ENCODE data around the gene RALA.

Gene RALA

DNA sequence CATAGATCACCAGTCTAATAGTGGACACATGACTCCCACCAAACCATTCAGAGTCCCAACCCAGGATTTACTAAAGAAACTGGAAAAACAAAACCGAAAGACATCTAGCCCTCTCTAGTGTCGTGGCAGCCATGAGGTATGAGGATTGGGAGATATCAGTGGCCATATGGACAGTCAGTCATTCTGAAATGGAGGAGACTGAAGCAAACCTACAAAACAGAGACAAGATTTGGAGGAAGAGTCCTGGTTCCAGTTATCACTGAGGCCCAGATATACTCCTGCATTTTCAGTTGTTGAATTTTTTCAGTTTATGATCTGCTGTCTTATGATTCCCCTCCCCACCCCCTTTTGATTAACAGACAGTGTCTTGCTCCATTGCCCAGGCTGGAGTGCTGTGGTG lies 9.1 kb upstream of the RALA start:
- no peak for DNase-seq

DNA sequence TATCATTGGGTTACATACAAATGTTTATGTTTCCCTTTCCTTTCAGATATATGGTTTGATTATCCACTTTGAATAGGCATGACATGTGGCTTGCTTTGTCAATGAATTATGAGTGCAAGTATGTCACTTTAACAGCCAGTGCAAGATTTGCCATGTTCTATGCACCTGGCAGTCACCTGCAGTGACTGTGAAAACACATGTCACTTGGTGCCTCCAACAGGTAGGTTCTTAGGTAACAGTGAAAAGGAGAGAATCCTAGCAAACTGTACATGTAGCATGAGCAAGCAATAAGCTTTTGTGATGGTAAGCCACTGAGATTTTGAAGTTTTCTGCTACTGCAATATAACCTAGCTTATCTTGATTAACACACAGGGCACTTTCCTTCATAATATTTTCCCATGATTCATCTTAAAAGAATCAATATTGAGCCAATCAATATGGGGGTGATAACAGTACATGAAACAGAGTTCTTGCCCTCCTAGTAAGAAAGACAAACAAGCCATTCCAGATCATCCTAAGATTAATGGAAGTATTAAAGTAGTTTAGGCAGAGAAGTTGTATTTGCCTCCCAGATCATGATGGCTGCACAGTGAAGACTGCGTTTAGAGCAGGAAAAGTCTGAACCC lies 7.9 kb upstream of the RALA start:
- no peak for DNase-seq

DNA sequence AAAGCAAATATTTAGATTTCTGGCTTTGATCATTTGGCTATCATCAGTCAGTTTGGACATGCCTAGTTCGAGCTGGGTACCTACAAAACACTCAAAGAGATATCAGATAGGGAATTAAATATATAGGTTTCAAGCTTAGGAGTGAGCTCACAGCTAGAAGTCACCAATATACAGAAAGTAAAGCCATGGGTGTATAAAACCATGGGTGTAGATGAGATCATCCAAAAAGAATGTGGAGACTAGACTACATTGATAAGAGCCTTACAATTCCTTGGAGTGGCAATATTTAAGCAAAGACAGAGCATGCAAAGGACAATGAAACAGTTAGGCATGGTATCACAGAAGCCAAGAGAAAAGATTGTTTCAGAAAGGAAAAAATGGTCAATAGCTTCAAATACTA lies 7.2 kb upstream of the RALA start:
- DNase-seq = no peak

DNA sequence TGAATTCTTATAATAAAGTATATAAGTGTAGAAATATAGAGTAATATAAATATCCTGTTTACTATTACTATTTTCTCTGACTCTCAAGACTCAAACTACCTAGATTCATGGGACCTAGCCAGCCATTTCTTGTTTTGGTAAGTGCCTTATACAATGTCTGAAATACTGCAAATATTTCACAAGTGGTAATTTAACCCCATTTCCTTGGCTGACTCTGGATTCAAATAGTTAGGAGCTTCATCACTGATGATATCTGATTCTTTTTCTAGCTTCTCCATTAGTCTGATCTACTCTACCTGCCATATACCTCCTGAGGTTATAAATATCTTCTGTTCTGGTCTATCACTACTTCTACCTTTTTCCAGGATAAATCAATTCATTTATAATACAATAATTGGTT lies 6.4 kb upstream of the RALA start:
- no peak for DNase-seq

DNA sequence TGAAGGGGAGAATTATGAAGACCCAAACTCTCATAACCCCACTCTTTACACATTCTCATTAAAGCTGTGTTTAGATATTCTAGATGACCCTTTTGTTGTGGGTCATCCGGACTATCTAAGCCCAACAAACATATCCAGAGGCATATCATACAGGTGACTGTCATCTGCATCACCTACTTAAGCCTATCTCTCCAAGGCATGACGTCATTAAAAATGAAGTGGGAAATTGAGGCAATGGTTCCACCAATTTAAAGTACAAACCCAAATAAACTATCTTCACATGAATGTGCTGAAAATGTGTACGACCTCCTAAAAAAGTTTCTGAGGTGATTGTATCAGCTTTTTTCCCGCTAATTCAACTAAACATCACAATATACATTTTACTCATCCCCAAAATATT lies 4.5 kb upstream of the RALA start:
- DNase-seq = no peak

DNA sequence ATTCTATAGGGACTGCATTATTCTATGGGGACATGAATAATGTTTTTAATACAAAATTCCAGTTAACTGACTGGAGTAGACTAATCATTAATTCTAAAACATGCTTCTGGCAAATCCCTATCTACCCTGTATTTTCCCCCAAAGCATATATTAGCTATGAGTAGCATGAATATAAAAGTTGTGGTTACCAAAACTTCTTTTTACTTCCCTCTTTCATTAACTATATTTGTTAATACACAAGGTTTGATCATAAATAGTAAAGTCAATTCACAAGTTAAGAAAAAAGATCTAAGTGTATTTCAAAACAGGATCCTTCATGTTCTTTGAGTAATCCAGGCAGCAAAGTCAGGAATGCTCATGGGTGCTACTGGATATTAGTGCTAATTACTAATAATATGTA lies 2.9 kb upstream of the RALA start:
- DNase-seq = no peak

DNA sequence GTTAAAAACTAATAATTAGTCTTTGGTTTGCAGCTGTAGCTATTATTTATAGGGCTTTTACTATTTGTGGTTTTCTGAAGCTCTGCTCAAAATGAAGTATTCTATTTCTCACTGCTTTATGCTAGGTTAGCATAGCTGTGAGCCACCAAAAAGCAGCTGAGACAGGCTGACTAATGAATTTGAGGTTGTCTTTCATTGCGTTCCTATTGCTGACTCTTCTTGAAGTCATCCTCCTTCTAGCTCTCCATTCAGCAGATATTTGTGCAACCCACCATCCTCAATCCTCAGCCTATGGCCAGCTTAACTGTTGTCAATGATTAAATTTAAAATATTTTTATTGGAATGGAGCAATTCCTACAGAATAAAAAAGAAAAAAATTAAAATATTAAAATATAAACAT lies 2.1 kb upstream of the RALA start:
- DNase-seq = no peak

DNA sequence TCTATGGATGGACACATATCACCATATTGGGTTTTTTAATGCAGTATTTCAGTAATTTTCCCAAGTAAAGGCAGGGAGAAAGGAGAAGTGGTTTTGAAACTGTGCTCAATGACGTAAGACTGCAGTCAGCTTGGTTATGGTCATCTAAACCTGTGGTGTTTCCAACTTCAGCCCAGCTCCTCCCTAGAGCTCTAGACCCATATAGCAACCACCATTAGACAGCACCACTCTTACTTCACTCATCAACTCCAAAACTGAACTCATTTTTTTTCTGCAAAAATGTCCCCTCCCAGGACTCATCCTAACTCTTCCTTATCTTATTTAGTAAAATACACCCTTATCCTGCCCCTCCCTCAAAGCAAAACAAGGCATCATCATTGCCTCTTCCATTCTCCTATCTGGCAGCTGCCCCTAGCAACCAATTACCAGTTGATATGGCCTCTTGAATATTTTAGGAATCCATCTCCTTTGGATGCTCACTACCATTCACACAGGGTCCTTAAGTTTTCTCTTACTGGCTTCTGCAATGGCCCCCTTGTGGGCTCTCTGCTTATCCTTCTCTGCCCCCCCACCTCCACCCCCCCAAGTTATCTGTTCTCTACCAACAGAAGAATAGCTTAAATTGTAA lies 1.5 kb upstream of the RALA start:
- no peak for DNase-seq

DNA sequence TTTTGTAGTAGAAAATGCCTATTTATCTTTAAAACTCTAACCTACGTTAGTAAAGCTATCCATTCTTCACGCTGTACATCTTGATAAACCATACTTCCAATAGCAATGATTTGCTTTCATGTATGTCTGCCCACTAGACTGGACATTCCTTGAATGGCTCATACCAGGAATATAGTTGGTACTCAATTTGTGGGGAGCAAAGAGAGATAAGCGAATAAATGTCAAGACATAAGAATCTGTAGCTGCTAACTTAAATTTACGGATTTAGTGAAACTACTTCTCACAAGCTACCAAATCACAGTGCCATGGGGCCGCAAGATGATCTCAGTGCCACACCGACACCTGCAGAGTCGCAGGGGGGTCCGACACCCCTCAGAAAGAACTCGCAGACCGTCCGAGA lies 763 bp upstream of the RALA start:
- DNase-seq = no peak

DNA sequence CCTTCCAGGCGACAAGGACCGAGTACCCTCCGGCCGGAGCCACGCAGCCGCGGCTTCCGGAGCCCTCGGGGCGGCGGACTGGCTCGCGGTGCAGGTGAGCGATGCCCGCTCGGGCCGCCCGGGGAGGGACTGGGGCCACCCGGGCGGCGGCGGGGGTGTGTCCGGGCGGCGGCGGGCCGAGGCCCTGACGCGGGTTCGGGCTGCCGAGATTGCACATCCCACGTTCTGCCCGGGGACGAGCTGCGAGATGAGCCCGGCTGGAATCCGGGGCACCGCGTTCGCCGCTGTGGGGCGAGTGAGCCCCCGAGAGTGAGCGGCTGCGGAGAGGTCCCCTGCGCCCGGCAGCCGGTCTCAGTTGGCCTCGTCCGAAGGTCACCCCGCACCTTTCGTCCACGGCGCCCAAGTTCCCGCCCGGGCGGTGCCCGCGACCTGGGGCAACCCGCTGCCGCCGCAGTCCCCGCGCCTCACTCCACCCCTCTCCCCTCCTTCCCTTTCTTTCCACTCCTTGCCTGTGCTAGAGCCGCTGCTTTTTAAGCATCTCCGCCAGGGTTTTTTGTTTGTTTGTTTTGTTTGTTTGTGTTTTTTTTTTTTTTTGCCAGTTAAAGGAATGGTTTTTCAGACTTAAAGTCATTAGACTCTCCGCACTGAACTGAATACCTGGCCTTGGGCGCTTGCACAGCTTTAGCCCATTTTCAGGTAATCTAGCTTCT lies 515 bp downstream of the RALA start:
- no peak for DNase-seq

DNA sequence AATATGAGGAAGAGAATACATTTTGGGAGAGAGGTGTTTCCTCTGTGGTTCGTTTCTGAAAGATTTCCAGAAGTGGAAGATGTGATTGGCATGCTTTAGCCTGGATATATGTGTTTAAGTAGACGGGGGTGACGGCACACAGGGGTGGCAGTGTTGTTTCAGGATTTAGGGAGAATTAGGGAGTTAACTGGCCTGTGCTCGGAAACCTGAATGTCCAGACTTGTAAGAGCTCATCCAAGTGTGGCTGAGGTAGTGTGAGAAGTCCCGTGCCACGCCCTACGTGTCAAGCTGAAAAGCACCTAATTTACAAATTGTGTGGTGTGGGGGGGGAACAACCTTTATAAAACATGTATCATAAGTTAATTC lies 1.1 kb downstream of the RALA start:
- no peak for DNase-seq

DNA sequence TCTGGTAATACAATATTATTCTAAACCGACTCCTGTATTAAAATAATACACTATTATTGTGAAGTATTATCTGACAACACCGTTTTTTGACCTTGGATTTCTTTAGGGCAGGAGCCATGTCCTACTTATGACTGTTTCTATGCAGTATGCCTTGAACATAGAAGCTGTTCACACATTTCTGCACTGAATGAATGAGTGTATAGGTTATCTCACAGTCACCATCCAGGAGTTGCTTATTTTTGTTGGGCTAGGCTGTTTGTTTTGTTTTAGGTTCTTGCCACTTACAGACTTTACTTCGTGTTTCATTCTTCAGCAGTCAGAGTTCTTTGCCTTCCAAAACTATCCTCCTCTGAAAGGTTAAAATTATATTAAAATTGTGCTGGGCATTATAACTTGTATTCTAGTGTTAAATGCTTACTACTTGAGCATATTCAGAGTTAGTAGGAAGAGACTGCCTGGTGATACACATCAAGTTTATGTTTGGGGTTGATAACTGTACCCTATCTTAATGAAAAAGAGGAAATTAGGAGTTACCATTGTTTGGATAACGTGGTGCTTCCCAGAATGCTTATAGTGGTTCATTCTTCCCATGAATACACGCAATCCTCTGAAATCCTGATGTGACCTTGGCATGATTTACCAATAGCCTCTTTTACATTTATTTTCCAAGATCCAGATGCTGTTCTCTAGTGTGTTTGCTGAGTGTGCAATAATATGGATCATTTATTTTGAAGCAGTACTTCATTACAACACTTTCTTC lies 1.7 kb downstream of the RALA start:
- DNase-seq = no peak

DNA sequence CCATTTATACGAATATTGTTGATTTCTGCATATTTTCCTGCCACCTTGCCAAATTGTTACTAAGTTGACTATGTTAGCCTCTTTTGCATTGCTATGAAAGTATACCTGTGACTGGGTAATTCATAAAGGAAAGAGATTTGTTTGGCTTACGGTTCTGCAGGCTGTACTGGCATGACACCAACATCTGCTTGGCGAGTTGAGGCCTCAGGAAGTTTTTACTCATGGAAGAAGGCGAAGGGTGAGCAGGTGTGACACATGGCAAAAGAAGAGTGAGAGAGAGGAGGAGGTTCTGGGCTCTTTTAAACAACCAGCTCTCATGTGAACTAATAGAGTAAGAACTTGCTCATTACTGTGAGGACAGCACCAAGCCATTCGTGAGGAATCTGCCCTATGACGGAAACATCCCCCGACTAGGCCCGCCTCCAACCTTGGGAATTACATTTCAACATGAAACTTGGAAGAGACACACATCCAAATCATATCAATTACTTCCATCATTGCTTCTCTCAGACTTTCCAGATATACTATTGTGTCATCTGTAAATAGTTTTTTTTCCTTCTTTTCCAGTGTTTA lies 8.4 kb downstream of the RALA start:
- DNase-seq = no peak

DNA sequence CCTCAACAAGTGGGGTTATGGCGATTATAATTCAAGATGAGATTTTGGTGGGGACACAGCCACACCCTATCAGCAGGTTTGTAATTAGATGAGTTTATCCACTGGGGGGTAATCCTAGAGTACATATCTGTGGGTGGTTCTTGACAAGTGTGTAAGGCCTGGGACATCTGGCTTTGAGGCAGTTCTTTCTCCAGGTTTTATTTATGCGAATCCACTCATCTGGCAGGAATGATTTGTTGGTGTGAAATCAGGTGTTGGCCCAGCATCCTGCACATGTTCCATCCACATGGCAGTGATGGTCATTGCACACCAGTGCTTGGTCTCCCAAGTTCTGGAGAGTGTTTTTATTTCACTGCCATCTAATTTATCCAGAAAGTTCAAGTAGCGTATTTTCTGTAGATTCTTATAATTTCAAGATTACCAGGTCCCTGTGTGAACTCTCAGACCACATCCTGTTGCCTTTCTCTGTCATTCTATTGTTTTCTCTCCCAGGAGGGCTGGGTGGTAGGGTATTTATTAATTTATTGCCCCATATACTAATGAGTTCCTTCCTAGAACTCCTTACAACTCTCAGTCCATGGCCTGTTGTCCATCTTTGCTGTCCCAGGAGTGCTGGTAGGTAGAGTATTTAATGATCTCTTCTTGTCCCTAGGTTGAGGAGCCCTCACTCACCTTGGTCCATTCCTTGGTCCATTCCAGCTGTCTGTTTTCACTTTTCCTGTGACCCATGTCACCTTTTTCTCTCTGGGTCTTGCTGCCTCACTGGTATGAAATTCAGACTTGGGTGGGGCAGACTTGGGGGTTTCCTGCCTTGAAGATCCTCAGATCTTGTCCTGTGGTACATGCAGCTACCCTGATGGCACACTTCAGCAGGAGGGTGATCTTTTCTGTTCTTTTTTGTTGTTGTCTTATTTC lies 10.4 kb downstream of the RALA start:
- no peak for DNase-seq

DNA sequence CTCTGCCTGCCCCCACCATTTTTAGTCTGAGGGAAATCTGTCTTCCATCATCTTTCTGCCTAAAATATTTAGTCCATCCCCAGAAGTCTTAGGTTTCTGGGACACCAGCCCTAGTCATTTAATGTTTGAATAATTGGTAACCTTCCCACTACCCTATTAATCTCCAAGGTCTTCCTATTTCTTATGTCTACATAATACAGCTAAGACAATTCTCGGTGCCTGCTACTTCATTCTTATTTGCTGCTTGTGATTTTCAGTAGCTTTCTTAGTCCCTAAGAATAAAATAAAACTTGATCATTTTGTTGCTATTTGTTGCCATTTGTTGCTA lies 11.1 kb downstream of the RALA start:
- no peak for DNase-seq

DNA sequence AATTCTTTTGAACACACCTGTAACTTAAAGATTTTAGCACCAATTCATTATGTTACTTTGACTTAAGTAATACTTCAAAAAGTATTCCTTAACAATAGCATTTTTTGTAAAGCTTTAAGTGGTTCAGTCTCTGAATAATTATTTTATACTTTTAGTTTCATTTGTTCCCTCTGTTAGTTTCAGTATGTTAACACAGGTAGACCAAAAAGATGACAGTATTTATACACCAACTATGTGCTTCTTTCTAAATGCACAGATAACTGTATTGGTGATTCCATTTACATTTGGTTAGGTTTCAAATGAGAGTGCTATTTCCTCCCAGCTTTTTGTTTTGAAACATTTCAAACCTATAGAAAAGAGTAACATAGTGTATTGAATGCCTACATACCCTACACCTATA lies 14.0 kb downstream of the RALA start:
- DNase-seq = no peak

DNA sequence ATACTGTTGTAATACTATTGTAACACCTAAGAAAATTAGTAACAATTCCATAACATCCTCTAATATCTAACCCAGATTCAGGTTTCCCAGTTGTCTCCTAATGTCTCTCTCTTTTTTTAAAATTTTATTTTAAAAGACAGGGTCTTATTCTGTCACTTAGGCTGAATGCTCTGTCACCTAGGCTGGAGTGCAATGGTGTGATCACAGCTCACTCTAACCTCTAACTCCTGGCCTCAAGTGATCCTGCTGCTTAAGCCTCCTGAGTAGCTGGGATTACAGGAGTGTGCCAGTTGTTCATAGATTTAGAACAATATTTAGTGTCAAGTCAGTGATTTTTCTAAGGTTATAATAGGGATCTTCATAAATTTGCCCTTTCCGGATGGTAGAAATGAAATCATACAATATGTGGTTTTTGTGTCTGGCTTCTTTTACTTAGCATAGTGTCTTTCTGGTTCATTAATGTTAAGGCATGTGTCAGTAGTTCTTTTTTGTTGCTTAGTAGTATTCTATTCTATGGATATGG lies 14.7 kb downstream of the RALA start:
- no peak for DNase-seq

DNA sequence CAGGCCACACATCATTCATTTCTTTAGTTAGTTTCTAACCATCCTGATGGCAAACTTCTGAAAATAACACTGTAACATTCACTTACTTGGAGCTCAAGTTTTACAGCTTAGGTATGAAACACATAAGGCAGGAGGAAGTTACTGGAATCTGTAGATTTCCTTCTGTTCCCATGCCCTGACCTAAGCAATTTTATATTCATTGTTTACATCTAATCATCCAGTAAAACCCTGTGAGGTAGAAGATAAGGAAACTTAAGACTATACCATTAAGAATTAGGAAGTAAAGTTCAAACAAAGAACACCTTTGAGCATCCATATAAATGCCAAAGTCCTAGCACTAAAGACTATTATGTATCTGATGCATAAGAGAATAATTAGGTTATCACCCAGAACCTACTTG lies 19.5 kb downstream of the RALA start:
- DNase-seq = no peak

DNA sequence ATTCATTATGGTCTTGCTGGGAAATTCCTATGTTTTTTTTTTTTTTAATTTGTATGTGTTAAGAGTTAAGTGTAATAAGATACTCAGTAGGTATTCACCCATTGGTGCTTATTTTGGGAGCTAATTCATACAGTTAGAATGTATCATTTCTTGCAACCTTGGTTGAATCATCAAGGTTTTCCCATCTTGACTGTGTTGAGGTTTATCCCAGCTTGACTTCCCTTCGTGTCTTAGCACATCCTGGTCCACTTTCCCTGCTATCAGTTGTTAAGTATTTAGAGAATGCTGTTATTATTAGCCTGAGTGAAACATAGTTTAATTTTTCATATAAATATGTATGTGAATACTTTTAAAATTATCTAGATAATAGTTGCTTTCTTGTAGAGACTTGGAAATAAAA lies 20.8 kb downstream of the RALA start:
- DNase-seq = no peak

DNA sequence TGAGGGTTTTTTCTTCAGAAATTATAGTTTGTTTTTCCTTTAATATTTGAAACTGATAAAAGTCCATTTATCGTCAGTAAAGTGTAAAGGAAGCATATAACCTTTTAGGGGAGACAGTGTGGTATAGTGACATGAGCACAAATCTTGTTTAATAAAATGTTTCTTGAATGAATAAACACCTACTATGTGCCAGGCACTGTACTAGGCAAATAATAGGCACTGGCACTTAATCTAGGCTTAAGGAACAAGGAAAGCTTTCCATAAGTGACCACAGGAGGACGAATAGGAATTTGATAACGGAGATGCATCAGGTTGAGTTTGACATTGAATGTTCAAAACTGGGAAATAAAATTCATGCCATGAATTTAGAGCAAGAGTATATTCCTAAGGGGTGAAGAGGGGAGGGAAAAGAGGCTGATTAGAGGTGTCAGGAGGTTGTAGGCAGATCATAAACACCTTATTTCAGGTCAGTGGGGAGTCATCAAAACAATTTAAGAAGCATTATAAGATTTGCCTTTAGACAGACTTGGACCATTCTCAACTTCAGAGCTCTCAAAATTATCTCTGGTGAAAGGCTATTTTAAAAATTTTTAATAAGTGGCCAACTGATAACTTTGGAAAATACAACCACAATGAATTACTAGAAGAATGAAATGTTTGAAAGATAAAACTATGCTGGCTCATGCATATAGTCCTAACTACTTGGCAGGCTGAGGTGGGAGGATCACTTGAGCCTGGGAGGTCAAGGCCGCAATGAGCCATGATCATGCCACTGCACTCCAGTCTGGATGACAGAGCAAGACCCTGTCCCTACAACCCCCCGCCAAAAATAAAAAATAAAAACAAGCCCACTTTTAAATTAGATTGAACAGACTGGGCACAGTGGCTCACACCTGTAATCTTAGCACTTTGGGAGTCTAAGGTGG lies 22.4 kb downstream of the RALA start:
- no peak for DNase-seq

DNA sequence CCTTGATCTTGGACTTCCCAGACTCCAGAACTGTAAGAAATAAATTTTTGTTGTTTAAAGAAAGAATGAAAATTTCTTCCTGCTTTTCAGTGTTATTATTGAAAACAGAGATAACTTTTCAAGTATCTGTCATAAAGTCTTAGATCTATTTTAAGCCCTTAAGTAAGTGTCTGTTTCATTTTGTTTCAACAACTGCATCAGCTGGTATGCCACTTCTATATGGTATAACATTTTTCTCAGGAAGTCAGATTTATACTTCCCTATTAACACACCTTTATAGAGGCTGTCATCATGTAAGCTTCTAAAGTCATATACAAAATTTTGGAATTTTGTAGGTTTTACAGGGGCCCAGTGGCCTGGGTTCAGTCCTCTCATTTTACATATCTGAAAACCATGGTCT lies 24.4 kb downstream of the RALA start:
- DNase-seq = no peak

Measured in NCI-H1048 (cell line).